GM21381 (cell line): ENCODE results near the gene QTRT2.
A peak's percentile ranks its signal among the peaks of the same experiment; 100 is the strongest.

Source experiments
- ATAC-seq: cut with Tn5 transposase; IDR thresholded peaks from one replicate; pipeline ENCODE4 v1.9.1; 2021; ENCODE audit warnings: mild to moderate bottlenecking, moderate library complexity; ENCODE audit not compliant: unreplicated experiment

QTRT2 gene

DNA sequence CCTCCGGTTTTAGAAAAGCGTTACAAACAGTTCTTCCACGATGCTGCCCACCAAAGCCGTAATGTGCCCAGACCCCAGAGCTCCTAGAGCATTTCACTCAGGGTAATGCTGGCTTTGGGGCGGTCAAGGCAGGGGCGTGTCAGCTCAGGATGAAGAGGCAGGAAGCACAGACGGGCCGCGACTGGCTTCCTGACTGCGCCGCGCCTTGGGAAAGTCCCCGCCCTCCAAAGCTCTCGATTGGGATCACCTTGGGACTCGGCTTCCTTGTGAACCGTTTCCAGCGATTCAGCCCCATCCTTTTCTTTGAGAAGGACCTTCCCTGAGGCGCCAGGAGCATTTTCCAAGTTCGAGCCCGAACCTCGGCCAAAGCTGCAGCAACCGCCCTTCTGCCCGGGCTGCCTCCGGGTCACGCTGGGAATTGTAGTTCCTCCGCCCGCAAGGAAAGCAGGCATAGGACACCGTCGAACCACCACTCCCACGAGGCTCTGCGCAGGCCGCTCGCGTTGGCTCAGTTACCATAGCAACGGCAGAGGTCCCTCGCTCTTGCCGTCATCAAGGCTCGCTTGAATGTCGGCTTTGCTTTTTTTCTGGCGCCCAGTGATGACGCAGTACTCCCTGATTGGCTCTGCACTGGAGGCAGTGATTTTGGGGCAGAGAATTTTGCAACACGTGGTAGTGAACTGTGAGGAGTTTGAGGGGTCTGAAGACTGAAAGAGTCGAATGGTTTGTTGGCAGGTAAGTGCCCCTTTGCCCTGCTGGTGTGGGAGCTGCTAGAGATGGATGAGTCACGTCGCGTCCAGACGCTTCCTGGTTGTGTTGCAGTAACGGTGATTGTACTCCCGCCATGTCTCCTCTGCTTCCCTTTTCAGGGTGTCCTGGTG, at the start of gene QTRT2, which contains the start of gene CCDC191:
TSS of gene QTRT2 (plus strand) at position 608 of the 881 bp plus-strand sequence. CDS start 8,521 bp downstream, outside the sequence.
TSS of gene CCDC191 (minus strand) at position 397 of the 881 bp plus-strand sequence. CDS start at position 337, 60 bp downstream.
- peak; percentile 97 for ATAC-seq

DNA sequence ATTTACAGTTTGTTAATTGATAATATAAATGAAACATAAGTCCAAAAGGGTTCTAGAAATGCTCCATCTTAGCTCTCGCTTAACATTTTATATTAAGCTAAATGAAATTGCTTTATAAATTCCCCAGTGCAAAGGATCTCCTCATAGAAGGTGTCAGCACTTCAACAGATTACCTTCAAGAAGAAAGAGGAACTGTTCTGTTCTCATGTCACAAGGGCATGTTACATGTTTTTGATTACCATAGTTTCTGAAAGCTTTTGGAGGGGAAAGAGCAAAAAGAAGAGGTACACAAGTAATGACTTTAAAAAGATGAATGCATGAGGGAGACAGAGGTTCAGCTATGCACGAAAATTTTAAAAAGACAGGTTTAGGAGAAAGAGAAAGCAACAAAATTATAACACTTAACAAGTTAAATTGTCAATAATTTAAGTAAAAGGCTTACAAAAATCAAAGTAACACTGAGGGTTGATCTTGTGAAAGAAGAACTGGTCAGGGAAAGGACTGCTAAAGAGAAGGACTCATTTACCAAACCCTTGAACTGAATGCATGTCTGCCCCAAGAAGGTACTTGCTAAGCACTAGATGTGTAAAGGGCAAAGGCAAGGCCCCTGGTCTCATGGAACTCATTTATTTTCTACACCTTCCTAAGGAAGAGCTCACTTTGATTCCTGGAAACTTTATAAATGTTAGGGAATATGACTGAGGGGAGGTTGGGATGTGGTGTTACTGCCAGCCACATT, 45.3 kb upstream of the QTRT2 start:
- ATAC-seq: no peak

DNA sequence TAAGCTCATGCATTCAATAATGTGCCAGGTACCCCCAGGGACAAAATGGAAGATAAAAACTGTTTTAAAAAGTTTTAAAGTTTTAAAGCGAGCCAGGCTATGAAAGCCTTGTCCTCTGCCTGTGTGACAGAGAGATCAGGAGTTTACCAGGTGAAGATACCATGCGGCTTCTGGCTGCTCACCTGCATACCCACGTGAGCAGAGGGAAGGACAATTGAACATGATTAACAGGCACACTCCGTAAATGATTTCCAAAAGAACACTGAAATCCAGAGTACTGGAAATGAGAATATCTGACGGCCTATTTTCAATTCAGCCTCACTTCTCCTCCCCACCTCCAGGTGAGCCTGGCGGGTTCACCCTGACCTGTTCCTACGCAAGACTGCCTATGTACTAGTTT, 42.3 kb upstream of the QTRT2 start:
- ATAC-seq: no peak

DNA sequence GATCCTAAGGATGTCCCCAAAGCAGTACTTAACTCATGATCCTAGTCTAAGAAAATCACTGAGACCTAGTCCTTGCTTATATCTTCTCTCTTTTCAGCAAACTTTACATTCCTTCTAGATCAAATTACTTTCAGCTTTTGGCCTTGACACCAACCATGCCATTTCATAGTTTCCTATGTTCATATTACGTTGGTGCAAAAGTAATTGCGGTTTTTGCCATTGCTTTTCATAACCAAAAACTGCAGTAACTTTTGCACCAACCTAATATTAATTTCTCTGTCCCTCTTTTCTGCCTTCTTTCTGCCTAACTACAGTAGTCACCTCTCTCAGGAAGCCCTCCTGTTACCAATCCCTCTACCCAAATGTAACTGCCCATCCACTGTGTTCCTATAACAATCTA, 37.1 kb upstream of the QTRT2 start:
- ATAC-seq: no peak

DNA sequence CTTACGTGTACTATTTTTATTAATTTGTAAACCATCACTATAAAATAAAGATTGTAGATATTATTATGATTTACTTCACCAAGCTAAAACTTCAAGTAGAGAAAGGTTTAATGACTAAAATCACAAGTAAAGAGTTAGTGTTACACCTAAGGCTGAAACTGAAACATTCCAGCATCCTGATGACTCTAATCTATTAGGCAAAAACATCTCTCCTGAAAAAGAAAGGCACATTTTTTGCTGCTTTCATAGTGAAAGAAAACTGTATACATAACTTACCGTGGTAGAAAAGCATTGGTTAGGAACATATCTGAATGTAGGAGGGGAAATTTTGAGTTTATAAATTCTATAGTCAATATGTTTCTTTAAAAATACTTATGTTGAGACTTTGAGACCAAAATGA, 35.6 kb upstream of the QTRT2 start:
- no peak for ATAC-seq

DNA sequence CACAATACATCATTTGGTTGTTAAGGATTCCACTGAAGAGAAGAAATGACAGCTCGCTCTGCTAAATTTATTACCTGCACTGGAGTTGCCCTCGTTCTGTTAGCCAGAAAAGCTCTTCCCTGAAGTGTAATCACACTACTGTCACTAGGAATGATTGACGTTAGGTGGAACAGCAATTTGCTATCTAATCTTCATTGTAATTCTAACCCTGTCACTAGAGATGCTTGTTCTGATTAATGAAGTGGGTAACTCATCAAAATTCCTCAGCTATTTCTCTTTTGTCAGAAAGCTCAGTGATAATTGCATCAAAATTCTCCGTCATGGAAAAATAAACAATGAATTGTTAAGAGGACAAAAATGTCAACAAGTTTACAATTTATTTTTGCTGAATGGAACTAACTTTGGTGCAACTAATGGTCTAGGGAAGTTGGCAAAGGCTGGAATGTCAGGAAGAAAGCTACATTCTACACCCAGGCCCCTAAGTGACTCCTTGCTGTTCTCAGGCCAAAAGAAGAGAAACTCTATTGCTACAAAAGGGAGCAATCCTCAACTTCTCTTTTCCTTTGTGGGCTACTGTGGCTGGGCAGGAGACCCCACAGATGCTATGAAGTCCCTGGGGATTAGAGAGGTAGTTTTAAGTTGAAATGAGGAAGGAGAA, 34.3 kb upstream of the QTRT2 start:
- ATAC-seq: no peak

DNA sequence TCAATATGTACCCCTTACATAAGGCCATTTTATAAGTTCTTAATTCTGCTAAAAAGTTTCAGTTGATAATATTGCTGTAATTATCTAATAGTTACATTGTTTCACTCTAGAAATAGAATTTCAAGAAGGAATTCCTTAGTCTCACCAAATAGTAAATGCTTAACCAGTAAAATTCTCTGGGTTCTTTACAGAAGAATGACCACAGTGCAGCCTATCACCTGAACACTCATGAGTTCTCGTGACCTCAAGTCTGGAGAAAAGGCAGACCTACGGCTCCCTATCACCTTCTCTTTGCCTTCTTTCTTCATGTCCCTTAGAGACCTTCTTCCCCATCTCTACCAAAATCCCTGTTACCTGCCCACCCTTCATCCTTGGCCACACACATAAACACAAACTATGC, 31.1 kb upstream of the QTRT2 start:
- ATAC-seq: no peak

DNA sequence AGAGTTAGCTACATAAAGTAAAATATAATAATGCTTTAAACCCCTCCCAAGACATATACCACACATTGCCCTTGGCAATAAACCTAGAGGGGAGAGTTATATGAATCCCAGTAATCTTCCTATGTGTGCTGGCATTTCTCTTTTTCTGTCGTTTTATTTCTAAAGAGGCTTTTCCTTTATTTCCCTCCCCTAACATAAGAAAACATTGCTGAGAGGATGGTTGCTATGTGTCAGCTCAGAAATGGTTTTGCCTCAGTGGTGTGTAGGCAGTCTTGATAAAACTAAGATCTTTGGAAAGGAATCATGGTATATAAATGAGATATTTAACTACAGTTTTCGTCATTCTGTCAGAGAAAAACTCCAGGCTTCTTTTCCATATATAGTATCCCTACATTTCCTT, 30.2 kb upstream of the QTRT2 start:
- ATAC-seq: no peak

DNA sequence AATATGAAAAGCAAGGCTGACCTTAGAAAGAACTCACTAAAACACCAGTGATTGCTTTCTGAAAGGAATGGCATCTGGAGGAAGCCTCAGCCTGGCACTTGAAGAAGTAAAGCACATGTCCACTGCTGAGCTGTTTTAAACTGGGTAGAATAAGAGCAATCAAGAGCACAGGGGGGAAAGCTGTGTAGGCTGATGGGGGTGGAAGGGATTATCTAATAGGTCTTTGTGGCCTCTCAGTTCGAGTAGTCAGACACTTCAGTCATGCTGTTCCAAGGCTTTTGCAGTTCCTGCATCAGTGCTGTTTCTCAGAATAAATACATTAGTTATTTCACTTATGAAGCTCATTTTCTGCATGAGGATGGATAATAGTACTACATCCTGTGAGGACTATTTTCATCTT, 22.8 kb upstream of the QTRT2 start:
- ATAC-seq: no peak

DNA sequence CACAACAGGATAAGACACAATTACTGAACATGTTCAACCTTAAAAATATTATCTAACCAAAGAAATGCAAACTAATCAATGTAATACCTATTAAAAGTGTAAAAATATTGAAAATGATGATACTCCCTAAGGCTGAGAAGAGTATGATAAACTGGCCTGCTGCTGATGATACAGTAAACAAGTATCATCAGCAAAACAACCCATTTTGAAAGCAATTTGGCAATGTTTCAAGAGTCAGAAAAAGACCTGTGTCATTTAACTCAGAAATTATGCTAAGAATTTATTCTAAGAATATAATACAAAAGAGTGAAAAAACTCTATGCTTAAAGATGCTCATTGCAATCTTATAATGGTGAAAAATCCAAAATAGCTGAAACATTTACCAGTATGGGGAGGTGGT, 22.3 kb upstream of the QTRT2 start:
- ATAC-seq: no peak

DNA sequence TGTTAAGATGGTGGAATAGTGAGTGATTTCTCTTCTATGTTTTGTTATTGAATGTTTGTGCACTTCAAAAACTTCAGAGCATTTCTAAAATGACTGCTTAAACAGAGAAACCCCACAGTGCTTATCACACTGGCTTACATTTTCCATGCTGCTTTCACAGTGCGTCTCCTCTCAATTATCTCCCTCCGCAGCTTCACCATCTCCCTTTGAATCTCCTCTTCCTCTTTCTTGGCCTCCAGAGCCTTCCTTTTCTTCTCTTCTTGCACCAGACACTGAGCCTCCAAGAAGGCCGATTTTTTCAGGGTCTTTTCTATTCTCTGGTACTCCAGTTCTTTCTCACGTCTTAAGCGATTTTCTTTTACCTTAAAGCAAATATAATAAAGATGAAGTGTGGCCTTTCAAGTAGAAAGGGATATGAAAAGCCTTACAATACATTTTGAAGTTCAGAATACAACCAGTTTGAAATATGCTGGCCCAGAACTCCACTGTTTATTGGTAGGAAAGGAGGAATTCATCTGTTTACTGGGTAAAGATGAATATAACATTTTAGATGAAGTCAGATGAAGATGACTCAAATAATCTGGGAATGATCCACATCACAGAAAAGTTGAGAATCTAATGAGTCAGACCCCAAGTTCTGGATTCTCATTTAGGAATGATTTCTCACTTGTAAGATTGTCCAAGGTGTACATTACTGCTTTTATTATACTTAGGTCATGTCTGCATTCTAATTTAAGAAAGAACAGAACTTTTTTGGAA, 21.6 kb upstream of the QTRT2 start:
- no peak for ATAC-seq

DNA sequence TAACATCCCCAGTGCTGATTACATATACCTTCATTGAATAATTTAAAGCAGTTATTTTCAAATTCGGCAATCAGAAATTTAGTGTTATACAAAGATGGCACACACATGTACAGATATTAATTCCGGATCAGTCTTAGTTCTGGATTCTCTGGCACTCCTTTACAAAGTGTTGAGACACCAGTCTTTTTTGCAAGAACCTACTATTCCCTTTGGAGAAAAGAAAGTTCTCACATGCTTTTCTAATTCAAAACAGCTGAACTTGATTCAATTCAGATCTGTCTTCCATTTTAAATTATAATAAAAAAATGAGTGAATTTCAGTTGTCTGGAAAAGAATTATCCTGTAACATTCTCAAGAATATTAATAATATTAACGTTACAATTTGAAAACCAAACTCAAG, 20.6 kb upstream of the QTRT2 start:
- ATAC-seq: no peak

DNA sequence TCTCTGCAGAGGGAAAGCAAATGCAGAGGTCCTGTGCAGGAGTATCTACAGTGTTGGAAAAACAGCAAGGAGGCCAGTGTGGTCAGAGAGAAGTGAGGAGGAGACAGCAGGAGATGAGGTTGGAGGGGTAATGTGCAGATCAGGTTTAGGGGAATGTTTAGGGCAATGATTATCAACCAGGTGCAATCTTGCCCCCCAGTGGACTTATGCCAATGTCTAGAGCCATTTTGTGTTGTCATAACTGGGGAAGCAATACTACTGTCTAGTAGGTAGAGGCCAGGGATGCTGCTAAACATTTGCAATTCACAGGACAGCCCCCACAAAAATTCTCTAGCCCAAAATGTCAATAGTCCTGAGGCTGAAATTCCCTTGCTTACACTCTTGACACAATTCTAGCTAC, 13.3 kb upstream of the QTRT2 start:
- no peak for ATAC-seq

DNA sequence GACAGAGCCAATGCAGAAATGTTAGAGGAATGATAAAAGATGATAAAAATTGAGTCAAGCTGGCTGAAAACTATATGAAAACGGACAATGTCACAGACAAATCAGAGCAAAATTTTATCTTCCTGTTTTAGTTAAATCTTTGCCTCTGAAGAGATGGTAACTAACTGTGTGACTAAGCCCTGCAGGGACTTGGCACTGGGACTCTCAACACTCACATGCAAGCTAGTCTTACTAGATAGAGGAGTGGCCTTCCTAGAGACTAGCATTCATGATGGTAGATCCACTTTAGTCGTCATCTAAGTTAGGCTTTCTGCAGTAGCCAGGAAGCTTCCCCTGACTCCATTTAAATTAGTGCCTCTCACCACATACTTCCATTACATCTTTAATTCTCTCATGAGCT, 4.3 kb upstream of the QTRT2 start:
- no peak for ATAC-seq

DNA sequence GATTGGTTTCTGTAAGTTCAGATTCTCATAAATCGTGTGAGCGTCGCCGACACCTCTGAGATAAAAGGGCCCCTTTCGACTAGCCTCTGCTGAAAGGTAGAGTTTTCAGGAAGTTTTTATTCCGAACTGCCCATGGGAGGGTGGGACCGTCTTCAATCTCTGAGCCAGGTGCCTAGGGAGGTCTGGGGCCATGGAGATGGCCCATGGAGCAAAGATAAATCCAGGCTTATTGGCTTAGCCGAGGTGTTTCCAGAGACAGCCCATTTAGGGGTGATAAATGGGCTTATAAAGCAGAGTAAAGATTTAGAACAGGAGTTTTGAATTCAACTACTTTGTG, 442 bp downstream of the QTRT2 start:
- peak; percentile 5 for ATAC-seq

DNA sequence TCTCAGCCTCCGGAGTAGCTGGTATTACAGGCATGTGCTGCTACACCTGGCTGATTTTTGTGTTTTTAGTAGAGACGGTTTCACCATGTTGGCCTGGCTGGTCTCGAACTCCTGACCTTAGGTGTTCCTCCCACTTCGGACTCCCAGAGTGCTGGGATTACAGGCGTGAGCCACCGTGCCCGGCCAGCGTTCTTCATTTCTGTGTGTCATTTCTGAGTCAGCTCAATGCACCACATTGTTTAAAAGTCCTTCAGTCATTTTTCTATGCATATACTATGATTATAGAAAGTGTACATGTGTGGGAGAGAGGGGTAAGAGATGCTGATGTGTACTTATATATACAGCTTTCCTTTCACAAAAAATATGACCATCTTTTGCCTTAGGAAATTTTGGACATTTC, 2.1 kb downstream of the QTRT2 start:
- no peak for ATAC-seq

DNA sequence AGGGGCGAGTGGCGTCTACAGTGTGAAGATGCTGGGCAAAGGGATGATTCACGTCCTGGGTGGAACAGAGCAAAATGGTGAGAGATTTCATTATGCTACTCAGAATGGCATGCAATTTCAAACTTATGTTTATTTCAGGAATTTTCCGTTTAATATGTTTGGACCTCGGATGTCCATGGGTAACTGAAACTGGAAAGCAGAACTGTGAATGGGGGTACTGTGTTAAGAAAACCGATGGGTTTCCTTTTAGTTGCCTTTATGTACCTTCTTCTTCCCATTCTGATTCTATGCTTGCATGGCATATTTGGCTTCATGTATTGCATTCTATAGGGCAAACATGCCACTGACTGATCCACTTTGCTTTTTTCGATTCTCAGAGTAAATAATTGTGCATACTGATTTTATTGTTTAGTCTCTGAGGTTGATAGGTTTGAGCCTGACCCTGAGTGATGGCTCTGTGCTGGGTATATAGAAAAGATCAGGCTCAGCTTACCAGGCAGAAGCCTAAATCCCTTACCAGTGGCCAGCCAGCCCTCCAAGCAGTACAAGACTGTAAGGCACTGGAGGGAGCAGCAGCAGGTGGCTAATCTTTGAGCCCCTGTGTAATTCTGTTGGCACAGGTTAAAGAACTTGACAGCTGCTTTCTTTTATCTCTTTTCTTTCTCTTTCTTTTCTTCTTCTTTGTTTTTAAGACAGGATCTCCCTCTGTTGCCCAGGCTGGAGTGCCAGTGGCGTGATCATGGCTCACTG, 4.5 kb downstream of the QTRT2 start:
- no peak for ATAC-seq

DNA sequence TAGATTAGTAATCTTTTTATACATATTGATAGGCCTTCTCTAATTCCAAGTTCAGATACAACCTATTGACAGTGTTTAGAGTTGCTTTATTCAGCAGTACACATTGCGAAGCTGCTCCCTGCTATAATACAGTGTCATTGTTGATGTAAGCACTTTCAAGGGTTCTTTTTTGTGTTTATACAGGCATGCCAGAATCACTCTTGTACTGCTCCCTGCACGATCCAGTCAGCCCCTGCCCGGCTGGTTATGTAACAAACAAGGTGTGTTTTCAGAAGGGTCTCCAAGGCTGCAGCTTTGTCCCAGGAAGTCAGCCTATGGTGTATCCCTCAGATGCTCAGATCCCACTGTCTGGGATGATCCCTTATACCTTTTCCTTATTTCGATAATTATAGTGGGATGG, 11.3 kb downstream of the QTRT2 start:
- ATAC-seq: no peak

DNA sequence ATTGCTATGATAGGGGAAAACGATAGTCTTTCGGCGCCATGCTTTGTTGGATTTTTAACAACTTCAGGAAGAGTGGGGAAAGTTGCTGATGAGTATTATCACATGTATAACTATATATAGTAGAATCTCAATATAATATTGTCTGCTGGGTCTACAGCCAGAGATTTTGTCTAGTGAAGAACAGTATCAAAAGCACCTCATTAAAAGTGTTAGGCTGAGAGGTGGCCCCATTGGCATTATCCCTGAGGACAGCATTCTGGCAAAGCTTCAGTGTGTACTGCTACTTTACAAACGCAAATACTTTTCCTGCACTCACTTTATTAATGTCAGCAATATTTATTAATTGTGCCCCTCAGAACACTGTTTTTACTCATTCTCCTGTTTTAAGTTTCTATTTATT, 11.8 kb downstream of the QTRT2 start:
- no peak for ATAC-seq

DNA sequence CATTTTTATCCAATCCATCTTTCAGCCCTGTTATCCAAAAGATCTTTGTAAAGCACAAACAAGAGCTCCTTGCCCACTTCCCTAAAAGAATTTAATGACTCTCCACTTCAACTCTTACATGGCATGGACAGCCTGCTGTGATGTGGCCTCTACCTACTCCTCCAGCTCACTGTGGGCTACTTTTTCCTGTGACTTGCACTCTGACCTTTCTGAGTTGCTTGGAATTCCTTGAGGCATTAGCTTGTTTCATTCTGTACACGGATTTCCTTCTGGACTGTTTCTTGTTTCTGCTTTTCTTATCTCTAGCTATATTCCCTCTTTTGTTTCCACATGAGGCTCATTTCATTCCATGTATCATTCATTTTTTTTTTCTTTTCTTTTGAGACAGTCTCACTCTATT, 15.2 kb downstream of the QTRT2 start:
- no peak for ATAC-seq
